ENCODE measurements around the gene ADAM33. TPM values are rescaled to one million over a fixed set of nuclear protein-coding genes. Genes with fewer than 3 reads are reported as not detected.

ADAM33 gene
- total RNA-seq, 1 experiment from 2014 or later, result not detected

- Histone ChIP-seq H3K27me3 (ENCODE audit: insufficient read depth, low read length) (no peaks in the 10 kb centered on the region), H3K27ac (ENCODE audit: low read depth, low read length) (no peak overlapping the region), H4K20me1 (ENCODE audit: insufficient read depth) (no peaks in the 10 kb centered on the region), H3K4me3 (replicated peaks in 1 of 2; ENCODE audit: low read depth in 1 of 2, low read length in 2 of 2) (no peak overlapping the region), H3K4me2 (ENCODE audit: low read length) (no peak overlapping the region), H3K9ac (ENCODE audit: low read length) (no peak overlapping the region), H3K4me1 (ENCODE audit: control insufficient read depth in 1 of 2, insufficient read depth in 2 of 2, low read length in 2 of 2) (no peaks in the 10 kb centered on the region), H3K36me3 (ENCODE audit: control insufficient read depth in 1 of 2, insufficient read depth in 2 of 2, low read length in 2 of 2) (no peaks in the 10 kb centered on the region), H3K9me3 (ENCODE audit: control insufficient read depth in 1 of 2, insufficient read depth in 1 of 2, low read depth in 1 of 2, low read length in 2 of 2) (no peaks in the 10 kb centered on the region; a peak in 1 of 4 replicates), H2AFZ (ENCODE audit: low read depth, low read length, poor library complexity, severe bottlenecking) (no peak overlapping the region), H3K9me2 (ENCODE audit: insufficient read depth) (no peaks in the 10 kb centered on the region), H3K79me2 (ENCODE audit: insufficient read depth, low read length) (no peaks in the 10 kb centered on the region)
- CTCF ChIA-PET, result interaction anchor here (3.1 kb wide), 1 partner anchor 12 kb away, joined by 16 read pairs; no protein-coding TSS in a partner anchor
- no TSS peak for BruUV-seq (replicated peaks)
- intact Hi-C loops (cut with micrococcal nuclease), result no loop called here
- ATAC-seq (no peak), DNase-seq (ENCODE audit: low read depth, low spot score) (no peak)
- TF ChIP-seq SIN3A (IDR thresholded peaks at IDR 0.05; ENCODE audit: low read depth), result no peak
- no peak for TF ChIP-seq SRF (IDR thresholded peaks at IDR 0.05; ENCODE audit: low read depth)
- TF ChIP-seq JUND (IDR thresholded peaks at IDR 0.05), result no peak
- TF ChIP-seq CEBPB (IDR thresholded peaks at IDR 0.05; ENCODE audit: low read depth), result no peak
- TF ChIP-seq CBX3 (IDR thresholded peaks at IDR 0.05; ENCODE audit: low read depth), result no peak
- no peak for TF ChIP-seq ELF1 (IDR thresholded peaks at IDR 0.05; ENCODE audit: borderline replicate concordance, low read depth)
- TF ChIP-seq CTCF (IDR thresholded peaks at IDR 0.05 in 2 of 3, conservative IDR thresholded peaks at IDR 0.05 in 1 of 3; ENCODE audit: borderline replicate concordance in 1 of 3, insufficient read depth in 1 of 3, low read depth in 2 of 3, low read length in 2 of 3), result no peak
- TF ChIP-seq, protein P1, sequence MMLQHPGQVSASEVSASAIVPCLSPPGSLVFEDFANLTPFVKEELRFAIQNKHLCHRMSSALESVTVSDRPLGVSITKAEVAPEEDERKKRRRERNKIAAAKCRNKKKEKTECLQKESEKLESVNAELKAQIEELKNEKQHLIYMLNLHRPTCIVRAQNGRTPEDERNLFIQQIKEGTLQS (IDR thresholded peaks at IDR 0.05), result no peak
- no peak for TF ChIP-seq REST (IDR thresholded peaks at IDR 0.05; ENCODE audit: low read depth)
- TF ChIP-seq EZH2 (IDR thresholded peaks at IDR 0.05), result no peak
- RAD21 ChIA-PET (ENCODE audit: low non-redundant PET in 1 of 2, low total read pairs in 2 of 2, uncharacterized antibody in 2 of 2, unreplicated experiment in 2 of 2), result no interaction called here
- POLR2A ChIA-PET, result no interaction called here
Measured at GRCh38 chr20:3699037-3699436, 17.2 kb upstream of the ADAM33 start.

Measured in HCT116 (cell line).